A204.1 (cell line): ENCODE data around the gene FAM219B.
"Not testable (repeated sequence)": the region's sequence is repeated elsewhere in the genome, so short reads cannot be mapped to it uniquely, and the experiment has no call there.

Experiments
- FAIRE-seq: peaks from 2 replicates; lab custom pipeline; 2012; peaks lifted over from hg19 to GRCh38; lab: Jason Lieb, UNC

The FAM219B gene

GRCh38 chr15:74906450-74907162 lies at the start of gene FAM219B:
Gene FAM219B, minus strand, starts transcription at chr15:74906851. Its CDS starts 51 bp downstream, at chr15:74906800.
- no peak for FAIRE-seq

DNA sequence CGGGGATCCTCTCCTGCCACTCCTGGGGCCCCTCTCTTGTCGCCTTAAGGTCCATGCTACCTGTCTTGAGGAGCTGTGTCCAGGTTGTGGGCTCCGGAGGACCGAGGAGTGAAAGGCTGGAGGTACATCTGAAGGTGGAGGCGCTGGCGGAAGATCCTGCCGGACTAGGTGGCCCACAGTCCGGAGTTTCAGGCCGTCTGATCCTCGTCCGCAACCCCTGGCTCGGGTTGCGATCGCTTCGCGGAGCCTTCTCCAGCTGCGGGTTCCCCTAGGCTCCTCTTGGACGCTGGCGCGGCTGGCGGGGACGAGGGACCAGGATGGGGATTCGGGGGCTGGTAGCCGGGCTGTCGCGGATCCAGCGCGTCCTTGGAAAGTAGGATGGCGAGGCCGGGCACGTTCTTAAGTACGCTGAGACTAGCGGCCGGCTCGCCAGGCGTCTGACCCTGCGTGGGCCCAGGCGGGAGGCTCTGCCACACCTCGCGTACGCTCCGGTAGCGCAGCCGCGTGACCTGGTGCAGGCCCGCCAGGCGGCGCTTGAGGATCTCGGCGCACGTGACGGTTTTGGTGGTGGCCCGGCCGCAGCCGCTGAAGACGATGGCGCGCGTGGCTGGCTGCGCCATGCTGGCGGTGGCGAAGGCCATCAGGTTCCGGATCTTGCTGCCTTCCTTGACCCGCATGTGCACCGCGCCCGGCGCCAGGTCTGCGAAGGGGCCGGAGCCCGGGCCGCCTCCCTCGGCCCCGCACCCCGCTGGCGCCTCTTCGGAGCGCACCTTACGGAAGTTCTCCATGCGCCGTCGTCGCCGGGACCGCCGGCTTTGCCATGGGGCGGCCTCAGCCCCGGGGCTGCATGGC lies 49.4 kb upstream of the FAM219B start:
- no peak for FAIRE-seq

DNA sequence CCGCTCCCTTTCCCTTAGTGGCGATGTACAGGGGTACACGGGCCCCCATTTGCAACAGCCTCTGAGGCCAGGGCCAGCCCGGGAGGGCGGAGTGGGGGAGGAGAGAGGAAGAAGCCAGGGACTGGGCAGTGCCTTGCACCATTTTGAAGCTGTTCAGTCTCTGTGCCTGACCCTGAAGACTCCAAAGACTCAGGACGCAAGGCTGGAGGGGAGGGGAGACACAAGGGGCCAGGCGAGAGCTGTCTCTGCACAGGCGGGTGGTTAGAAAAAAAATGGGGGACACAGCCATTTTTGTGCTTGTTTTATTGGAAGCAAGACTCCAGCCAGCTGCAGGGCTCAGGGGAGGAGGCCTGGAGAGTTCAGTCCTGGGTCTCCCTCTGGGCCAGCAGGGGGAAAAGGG lies 48.4 kb upstream of the FAM219B start:
- FAIRE-seq, result no peak

DNA sequence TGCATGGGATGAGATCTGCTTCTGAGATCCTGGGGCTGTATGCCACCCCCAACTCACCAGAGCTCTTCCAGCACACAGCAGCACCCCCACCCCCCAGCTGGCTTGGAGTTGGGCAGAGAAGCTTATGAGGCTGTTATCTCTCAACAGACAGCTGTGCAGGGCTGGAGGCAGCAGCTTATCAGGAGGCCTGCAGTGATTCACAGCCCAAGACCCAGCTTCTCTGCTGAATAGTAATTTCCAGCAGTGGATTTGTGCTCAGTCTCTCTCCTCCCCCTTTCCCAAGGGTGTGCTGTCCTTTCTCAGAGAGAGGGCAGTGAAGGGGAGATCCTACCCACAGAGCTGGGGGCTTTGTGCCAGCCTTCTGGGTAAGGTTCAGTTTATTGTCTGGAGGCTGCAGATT lies 47.9 kb upstream of the FAM219B start:
- no peak for FAIRE-seq

- no peak for FAIRE-seq
Measured at GRCh38 chr15:74951006-74951405, 44.4 kb upstream of the FAM219B start.

GRCh38 chr15:74950078-74950908 lies 43.6 kb upstream of the FAM219B start:
- FAIRE-seq, result no peak

DNA sequence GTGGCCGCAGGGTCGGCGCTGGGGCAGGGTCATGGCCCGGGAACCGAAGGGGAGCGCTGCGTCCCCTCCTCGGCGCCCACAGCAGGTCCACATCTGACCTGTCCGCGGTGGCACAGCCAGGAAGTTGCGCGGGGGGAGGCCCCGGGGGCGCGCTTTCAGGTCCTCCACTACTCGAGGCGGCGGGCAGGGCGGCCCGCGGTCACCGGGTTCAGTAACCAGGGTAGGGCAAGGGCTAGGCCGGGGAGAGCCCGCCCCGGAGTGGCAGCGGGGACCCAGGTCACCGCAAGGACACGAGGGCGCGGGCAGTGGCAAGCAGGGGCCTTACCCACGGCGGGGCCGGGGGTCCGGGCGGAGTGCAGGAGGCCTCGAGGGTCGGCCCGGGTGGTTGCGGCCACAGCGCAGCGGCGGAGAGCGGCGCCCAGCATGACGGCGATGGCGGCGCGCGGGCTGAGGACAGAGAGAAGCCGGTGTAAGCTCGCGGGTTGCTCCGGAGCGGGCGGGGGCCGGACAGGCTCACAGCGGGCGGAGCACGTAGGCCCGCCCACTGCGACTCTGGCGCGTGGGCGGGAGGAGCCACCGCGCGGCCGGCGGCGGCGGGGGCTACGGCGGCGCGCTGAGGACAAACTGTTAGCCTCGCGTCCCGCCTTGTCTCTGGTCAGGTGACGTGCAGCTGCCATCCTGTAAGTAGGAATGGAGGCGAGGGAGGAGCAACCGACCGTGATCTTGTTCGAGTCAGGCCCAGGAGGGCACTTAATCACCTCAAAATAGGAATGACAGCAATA lies 31.1 kb upstream of the FAM219B start, which contains the start of gene COX5A:
TSS of gene COX5A (minus strand) at position 484 of the 782 bp plus-strand sequence. CDS start at position 425, 59 bp downstream.
- no peak for FAIRE-seq

DNA sequence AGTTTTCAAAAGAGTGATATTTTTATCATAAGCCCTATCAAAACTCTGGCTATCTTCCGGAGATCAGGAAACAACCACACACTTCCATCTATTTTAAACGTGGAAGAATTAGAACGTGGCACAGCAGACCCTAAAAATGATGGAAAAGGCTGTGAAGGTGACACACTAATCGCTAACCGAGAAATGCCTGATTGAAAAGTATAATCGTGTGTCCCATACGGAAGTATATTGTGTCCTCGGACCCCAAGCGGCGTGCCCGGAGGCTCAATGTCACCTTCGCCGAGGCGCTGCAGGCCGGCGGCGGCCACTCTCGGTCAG lies 30.6 kb upstream of the FAM219B start:
- FAIRE-seq, result no peak

- FAIRE-seq, result not testable (repeated sequence)
Measured at GRCh38 chr15:74935193-74935592, 28.5 kb upstream of the FAM219B start.

- no peak for FAIRE-seq
Measured at GRCh38 chr15:74933573-74933972, 26.9 kb upstream of the FAM219B start.

GRCh38 chr15:74928771-74929198 lies 22.1 kb upstream of the FAM219B start:
- no peak for FAIRE-seq

- FAIRE-seq, result no peak
Measured at GRCh38 chr15:74924525-74924924, 17.9 kb upstream of the FAM219B start.

DNA sequence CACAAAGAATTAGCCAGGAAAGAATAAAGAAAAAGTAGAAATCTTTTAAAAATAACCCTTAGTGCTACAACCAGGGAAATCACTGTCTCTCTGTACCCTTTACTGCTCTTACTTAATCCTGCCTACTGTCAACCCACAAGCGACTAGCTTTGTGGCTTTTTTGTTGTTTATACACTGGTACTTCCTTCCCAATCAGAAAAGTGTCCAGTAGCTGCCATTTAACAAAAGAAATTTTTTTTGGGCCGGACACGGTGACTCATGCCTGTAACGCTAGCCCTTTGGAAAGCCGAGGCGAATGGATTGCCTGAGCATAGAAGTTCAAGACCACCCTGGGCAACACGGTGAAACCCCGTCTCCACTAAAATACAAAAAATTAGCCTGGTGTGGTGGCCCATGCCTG lies 13.8 kb upstream of the FAM219B start:
- no peak for FAIRE-seq

DNA sequence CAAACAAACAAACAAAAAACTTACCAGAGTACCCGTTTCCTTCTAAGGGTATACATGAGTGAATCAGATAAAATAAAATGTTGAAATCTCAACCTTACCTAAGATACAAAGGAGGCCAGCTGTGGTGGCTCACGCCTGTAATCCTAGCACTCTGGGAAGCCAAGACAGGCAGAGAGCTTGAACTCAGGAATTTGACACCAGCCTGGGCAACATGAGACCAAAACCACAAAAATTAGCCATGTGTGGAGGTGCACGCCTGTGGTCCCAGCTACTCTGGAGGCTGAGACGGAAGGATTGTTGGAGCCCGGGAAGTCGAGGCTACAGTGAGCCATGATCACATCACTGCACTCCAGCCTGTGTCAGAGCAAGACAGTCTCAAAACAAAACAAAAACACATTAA lies 11.0 kb upstream of the FAM219B start:
- FAIRE-seq, result no peak

DNA sequence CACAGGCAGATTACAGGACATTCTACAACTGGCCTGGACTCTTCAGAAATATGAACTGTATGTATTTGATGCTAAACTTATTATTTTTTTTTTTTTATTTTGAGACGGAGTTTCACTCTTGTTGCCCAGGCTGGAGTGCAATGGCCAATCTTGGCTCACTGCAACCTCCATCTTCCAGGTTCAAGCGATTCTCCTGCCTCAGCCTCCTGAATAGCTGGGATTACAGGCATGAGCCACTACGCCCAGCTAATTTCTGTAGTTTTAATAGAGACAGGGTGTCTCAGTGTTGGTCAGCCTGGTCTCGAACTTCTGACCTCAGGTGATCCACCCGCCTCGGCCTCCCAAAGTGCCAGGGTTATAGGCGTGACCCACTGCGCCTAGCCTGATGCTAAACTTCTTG lies 7.1 kb upstream of the FAM219B start:
- FAIRE-seq, result not testable (repeated sequence)

DNA sequence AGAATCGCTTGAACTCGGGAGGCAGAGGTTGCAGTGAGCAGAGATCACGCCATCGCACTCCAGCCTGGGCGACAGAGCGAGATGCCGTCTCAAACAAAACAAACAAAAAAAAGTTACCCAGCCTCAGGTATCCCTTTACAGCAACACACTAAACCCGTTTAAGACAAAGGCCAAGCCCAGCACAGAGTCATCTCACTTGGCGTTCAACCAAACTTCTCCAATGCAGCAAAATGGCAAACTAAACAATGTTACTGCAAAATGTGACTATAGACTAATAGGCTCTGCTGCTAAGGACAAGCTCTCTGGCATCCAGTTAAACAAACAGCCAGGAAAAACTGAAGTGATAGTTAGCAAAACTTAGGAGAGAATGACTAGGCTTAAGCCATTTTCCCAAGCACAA lies 6.4 kb upstream of the FAM219B start:
- no peak for FAIRE-seq

- no peak for FAIRE-seq
Measured at GRCh38 chr15:74908635-74909034, 2.0 kb upstream of the FAM219B start.

DNA sequence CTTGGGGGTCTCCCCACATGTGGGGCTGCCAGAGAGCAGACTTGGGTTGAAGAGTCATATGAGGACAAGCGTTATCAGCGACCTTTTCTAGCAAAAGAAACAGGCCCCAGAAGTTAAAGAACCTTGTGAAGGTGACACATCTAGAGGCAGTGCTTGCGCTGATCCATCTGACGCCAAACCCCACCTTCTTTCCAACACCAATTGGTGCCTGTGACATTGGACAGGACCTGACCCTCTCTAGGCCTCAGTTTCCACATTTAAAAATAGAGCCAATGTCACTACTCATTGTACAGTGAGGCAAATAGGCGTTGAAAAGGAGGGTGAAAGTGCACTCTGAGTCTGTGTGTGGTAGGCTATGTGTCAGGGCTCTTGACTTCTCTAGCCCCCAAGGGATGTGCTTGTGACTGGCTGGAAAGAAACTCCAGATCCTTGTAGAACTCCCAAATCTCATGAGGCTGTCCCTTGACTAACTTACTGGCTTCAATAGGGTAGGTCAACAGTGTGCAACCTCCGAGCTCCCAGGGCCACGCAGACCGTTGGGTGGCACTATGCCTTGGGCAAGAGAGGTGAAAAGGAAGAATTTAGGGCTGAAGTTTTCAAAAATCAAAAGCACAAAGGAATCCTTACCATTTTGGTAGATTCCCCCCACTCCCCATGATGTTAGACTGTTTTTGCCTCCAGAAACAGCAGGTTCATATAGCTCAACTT lies 666 bp upstream of the FAM219B start:
- no peak for FAIRE-seq

DNA sequence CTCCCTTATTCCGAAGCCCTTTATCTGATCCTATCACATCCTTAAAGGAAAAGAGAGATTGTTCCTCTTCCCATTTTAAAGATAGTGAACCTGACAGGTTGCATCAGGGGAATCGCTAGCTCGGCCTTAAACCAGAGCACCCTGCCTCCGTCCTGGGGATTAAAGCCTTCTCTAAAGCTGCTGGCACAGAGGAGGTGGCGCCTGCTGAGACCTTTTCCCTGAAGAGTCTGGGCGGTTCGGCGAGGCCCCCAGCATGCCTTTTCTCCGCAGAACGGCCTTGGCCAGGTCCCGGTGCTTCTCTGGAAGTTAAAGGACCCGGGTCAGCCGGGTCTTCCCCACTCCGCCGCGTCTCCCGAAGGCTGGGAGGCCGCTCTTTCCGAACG lies 593 bp downstream of the FAM219B start:
- FAIRE-seq, result no peak

DNA sequence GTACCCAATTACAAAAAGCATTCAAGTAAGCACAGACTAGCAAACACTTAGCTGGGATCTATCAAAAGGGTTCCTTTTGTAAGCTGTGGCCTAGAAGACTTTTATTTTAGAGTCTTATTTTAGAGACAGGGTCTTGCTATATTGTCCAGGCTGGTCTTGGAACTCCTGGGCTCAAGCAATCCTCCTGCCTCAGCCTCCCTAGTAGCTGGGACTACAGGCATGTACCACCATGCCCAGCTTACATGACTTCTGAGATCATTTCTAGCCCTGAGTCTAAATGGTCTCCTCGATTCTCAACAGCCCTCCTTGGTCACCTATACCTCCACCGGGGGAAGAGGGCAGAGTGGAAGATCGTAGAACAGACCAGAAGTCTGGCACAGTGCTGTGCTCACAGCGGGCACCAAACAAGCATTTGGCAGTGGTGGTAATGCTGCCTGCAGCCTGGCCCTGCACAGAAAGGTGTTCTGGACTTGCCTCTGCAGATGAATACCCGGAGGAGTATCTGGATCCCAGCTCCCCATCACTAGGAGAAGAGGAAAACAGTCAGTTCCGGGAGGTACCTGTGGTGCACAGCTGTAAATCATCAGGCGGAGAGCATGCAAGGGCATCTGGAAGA lies 2.4 kb downstream of the FAM219B start:
- FAIRE-seq, result no peak

DNA sequence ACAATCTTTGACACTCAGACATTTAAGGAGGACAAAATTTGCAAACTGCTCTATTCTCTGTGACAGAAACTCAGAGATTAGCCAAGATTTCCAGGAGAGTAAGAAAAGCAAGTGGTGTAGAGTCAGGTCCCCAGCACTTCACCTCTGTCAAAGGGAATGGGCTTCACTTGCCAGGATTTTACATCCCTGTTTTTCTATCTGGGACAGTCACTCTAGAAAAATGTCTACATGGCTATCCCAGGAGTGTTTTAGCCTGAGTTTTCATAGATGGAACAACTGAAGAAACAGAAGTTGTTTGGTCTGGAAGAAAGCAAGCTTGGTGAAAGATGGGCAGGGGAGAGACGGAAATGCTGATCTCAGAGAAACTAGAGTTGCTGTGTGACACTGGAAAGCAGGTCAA lies 3.0 kb downstream of the FAM219B start:
- FAIRE-seq, result no peak
